MG63 (cell line): Measurements from ENCODE around the gene TENM3. TPM values are rescaled to one million over a fixed set of nuclear protein-coding genes. Genes with fewer than 3 reads are reported as not detected.

Experiments used
- DNase-seq: peaks from one replicate; pipeline ENCODE4 v3.0.0-alpha.2; 2020
- H3K27me3 ChIP-seq: fragments of 250-450 bp; sonication (Bioruptor Pico); 2 replicates; pipeline ENCODE4 v1.5.1; 2020; ENCODE audit warnings: mild to moderate bottlenecking, moderate library complexity
- H3K36me3 ChIP-seq: fragments of 250-450 bp; sonication (Bioruptor Pico); 2 replicates; pipeline ENCODE4 v1.5.1; 2020; ENCODE audit warnings: mild to moderate bottlenecking, moderate library complexity
- H3K4me3 ChIP-seq: fragments of 250-450 bp; sonication (Bioruptor Pico); 2 replicates; pipeline ENCODE4 v1.5.1; 2020; ENCODE audit warnings: mild to moderate bottlenecking, moderate library complexity
- H3K9me3 ChIP-seq: fragments of 250-450 bp; sonication (Bioruptor Pico); 2 replicates; pipeline ENCODE4 v1.5.1; 2020; ENCODE audit warnings: mild to moderate bottlenecking, moderate library complexity
- total RNA-seq: library from RNA; depleted of rRNA; stranded (reverse); fragments of >200 nt; shearing (Covaris generic); gene quantifications from 2 replicates; pipeline ENCODE4 v1.2.3, GENCODE V29; 2014; ENCODE audit warnings: low replicate concordance

TENM3 gene
- total RNA-seq, 1 experiment from 2014 or later: 0.10 TPM

- no peaks in the 10 kb centered on the region for H3K27me3 ChIP-seq
- no peaks in the 10 kb centered on the region for H3K36me3 ChIP-seq
- H3K9me3 ChIP-seq: no peaks in the 10 kb centered on the region
- H3K4me3 ChIP-seq: no peak overlapping the region
- no peak for DNase-seq
Measured at GRCh38 chr4:182513587-182514291, 270.5 kb downstream of the TENM3 start.

DNA sequence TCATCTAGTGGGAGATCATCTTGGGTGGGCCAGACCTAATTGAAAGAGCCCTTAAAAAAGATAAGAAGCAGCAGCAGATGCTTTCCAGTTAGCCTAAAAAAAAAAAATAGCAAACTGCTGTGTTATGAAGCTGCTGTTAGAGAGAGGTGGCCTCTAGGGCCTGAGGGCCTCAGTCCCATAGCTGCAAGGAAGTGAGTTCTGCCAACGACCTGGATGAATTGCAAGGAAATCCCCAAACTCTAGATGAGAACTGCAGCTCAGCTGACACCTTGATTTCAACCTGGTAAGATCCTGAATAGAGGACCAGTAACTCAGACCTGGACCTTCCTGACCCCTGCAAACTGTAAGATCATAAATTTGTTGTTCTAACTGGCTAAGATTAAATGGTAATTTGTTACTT is 275.2 kb downstream of the TENM3 start:
- Histone ChIP-seq H3K9me3 (no peaks in the 10 kb centered on the region), H3K27me3 (no peaks in the 10 kb centered on the region), H3K36me3 (no peaks in the 10 kb centered on the region), H3K4me3 (no peak overlapping the region)
- no peak for DNase-seq

DNA sequence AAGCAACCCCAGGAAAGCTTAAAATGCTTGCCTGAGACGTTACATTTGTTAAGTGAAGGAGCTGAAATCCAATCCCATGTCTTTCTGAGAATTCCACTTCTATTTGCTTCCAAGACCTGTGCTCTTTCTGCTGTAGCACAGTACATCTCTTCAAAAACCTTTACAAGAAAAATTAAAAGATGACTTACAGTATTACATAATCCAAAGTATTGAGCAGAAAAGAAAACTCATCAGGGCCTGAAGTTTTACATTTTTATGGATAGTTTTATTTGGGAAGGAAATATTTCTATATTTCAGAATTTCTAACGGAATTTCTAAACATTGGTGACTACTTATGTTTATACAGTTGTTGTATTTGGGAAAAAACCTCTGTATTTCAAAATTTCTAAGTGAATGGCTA is 276.3 kb downstream of the TENM3 start:
- DNase-seq: no peak
- no peak overlapping the region for H3K4me3 ChIP-seq
- H3K27me3 ChIP-seq: no peaks in the 10 kb centered on the region
- H3K36me3 ChIP-seq: no peaks in the 10 kb centered on the region
- H3K9me3 ChIP-seq: no peaks in the 10 kb centered on the region

DNA sequence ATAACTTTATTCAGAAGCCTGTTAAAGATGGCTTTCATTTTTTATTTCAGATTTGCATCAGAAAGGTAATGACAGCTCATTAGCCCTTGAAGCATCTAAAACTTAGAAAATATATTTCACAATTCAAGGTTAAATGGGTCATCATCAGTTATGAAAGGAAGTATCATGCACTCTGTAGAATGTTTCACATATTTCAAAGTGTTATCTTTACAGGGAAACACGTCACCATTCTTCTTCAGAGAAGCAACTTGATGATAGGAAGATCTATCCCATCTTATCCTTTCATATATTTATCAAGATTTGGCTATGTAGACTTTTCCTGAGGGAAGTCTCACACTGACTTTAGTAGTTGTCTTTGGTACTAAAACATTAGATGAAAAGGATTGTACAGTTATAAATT is 277.8 kb downstream of the TENM3 start:
- no peaks in the 10 kb centered on the region for H3K36me3 ChIP-seq
- H3K27me3 ChIP-seq: no peaks in the 10 kb centered on the region
- H3K4me3 ChIP-seq: no peak overlapping the region
- DNase-seq: no peak
- no peaks in the 10 kb centered on the region for H3K9me3 ChIP-seq

GRCh38 chr4:182528819-182529218 is 285.6 kb downstream of the TENM3 start:
- H3K27me3 ChIP-seq: no peaks in the 10 kb centered on the region
- H3K9me3 ChIP-seq: no peaks in the 10 kb centered on the region
- no peaks in the 10 kb centered on the region for H3K36me3 ChIP-seq
- DNase-seq: no peak
- H3K4me3 ChIP-seq: no peak overlapping the region

DNA sequence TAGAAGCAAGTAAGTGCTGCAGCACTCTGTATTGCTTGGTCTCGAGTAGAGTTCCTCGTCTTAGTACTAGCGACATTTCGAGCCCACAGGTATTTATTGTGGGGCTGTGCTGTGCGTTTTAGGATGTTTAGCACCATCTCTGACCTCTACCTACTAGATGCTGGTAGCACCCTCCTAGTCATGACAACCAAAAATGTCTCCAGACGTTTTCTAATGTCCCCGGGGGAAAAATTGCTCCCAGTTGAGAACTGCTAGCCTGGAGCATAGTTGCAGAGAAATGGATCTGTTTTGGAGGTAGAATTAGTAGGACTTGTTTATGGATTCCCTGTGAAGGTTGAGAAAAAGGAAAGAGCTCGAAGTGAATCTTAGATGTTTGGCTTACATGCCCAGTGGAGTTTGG is 287.2 kb downstream of the TENM3 start:
- Histone ChIP-seq H3K27me3 (no peaks in the 10 kb centered on the region), H3K36me3 (no peaks in the 10 kb centered on the region), H3K9me3 (no peaks in the 10 kb centered on the region), H3K4me3 (no peak overlapping the region)
- no peak for DNase-seq

- H3K27me3 ChIP-seq: no peaks in the 10 kb centered on the region
- no peak overlapping the region for H3K4me3 ChIP-seq
- DNase-seq: no peak
- H3K9me3 ChIP-seq: no peaks in the 10 kb centered on the region
- H3K36me3 ChIP-seq: no peaks in the 10 kb centered on the region
Measured at GRCh38 chr4:182531555-182532162, 288.5 kb downstream of the TENM3 start.

GRCh38 chr4:182532441-182532840 is 289.2 kb downstream of the TENM3 start:
- Histone ChIP-seq H3K36me3 (no peaks in the 10 kb centered on the region), H3K4me3 (no peak overlapping the region), H3K9me3 (no peaks in the 10 kb centered on the region), H3K27me3 (no peaks in the 10 kb centered on the region)
- DNase-seq: no peak

- H3K4me3 ChIP-seq: no peak overlapping the region
- DNase-seq: no peak
- no peaks in the 10 kb centered on the region for H3K27me3 ChIP-seq
- no peaks in the 10 kb centered on the region for H3K9me3 ChIP-seq
- no peaks in the 10 kb centered on the region for H3K36me3 ChIP-seq
Measured at GRCh38 chr4:182533964-182534363, 290.8 kb downstream of the TENM3 start.

GRCh38 chr4:182536221-182536811 is 293.1 kb downstream of the TENM3 start:
- Histone ChIP-seq H3K4me3 (no peak overlapping the region), H3K36me3 (no peaks in the 10 kb centered on the region), H3K27me3 (no peaks in the 10 kb centered on the region), H3K9me3 (no peaks in the 10 kb centered on the region)
- DNase-seq: no peak

DNA sequence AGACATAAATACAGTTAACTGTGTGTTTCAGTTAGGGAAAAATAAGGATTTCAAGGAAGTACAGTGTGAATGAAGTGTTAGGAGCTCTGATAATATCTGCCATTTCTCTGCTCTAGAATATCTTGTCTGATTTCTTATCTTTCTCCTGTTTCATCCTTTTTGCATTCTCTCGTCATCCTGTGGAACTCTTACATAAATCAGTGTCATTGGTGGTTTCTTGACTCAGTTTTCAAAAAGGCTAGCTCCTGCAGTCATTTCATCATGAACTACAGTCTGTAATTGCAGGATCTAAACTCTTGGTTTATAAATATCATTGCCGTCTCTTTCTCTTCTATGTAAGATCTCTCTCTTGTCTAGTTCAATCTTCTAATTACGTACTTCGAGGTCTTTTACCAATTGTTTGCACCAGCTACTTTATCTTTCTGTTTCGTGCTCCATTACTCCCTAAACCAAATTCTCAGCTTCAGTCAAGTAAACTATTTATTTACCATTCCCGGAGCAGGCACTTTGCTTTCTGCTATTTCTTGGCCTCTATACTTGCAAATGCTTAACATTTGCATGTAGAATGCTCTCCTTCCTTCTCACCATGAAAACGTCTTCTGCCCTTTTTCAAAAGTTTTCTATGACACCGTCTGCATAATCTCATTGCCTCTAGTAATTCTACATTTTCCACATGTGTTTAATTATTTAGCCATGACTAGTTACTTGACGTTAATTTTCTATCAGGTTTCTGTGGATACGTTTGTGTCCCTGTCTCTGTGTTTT is 294.0 kb downstream of the TENM3 start:
- Histone ChIP-seq H3K4me3 (no peak overlapping the region), H3K36me3 (no peaks in the 10 kb centered on the region), H3K9me3 (no peaks in the 10 kb centered on the region), H3K27me3 (no peaks in the 10 kb centered on the region)
- no peak for DNase-seq

DNA sequence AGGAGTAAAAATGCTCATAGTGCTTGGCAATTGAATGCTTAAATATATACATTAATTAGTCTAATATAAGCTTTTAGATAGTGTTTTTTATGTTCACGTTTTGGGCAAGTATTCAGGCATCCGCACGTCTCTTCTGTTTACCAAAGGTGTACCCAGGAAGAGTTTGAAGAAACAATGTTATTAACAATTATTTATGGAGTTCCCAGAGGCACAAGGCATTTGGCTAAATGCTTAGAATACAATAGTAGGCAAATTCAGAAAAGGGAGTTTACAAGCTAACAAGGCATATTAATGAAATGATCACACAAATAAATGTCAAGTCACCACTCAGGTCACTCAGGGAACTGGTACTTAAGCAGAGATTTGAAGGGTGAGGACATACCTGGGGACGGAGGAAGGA is 294.8 kb downstream of the TENM3 start:
- no peaks in the 10 kb centered on the region for H3K36me3 ChIP-seq
- no peaks in the 10 kb centered on the region for H3K27me3 ChIP-seq
- no peak overlapping the region for H3K4me3 ChIP-seq
- DNase-seq: no peak
- H3K9me3 ChIP-seq: no peaks in the 10 kb centered on the region

DNA sequence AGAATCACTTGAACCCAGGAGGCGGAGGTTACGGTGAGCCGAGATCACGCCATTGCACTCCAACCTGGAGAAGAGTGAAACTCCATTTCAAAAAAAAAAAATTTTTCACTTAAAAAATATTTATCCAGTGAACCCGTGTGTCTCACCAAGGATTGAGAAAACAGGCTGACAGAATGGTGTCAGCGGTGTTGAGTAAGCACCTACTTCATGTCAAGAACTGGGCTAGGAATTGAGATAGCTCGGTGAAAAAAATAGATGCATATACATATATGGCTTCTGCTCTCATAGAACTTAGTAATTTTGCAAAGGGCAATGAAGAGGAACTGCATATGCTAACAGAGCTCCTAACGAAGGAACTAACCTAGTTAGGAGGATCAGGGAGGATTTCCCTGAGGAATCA is 297.3 kb downstream of the TENM3 start:
- Histone ChIP-seq H3K9me3 (no peaks in the 10 kb centered on the region), H3K4me3 (no peak overlapping the region), H3K27me3 (no peaks in the 10 kb centered on the region), H3K36me3 (no peaks in the 10 kb centered on the region)
- DNase-seq: no peak

GRCh38 chr4:182547435-182547834 is 304.2 kb downstream of the TENM3 start:
- H3K36me3 ChIP-seq: no peaks in the 10 kb centered on the region
- DNase-seq: no peak

DNA sequence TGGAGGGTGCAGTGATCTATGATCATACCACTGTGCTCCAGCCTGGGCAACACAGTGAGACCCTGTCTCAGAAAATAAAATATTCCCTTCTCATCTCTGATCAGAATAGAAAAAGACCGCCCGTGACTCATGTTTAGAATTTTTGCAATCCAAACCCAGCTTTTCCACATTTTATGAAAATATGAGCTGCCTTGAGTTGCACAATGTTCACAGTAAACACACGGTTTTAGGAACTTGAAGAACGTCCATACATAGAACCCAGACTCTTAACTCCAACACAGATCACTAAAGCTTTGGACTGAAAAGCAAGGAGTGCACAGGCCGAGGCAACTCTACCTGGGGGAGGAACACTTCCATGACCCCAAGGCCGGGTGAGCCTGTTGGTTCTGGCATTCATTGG is 305.0 kb downstream of the TENM3 start:
- H3K9me3 ChIP-seq: no peaks in the 10 kb centered on the region
- no peak for DNase-seq
- H3K27me3 ChIP-seq: no peaks in the 10 kb centered on the region
- H3K4me3 ChIP-seq: no peak overlapping the region
- no peaks in the 10 kb centered on the region for H3K36me3 ChIP-seq

More at GRCh38 chr4:182547435-182547834, 304.2 kb downstream of the TENM3 start:
- Histone ChIP-seq H3K9me3 (no peaks in the 10 kb centered on the region), H3K27me3 (no peaks in the 10 kb centered on the region), H3K4me3 (no peak overlapping the region)

DNA sequence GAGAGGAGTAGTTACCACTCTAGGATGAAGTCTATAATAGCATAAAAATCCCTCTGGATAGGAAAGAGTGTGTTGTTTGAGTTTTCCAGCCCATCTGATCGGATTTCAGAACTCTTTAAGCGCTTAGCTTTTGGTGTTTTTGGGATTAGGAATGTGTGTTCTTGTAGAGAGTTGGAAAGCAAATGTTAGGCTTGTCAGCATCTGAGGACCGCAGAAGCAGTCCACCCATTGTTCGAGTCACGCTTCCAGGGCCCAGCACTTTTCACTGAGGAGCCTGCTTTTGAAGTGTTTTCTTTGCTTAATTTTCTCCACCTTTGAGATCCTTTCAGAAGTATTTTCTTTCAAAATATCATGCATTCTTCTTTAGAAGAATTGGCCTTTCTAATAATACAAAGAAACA is 306.2 kb downstream of the TENM3 start:
- H3K9me3 ChIP-seq: no peaks in the 10 kb centered on the region
- no peaks in the 10 kb centered on the region for H3K27me3 ChIP-seq
- no peak overlapping the region for H3K4me3 ChIP-seq
- H3K36me3 ChIP-seq: no peaks in the 10 kb centered on the region
- no peak for DNase-seq

DNA sequence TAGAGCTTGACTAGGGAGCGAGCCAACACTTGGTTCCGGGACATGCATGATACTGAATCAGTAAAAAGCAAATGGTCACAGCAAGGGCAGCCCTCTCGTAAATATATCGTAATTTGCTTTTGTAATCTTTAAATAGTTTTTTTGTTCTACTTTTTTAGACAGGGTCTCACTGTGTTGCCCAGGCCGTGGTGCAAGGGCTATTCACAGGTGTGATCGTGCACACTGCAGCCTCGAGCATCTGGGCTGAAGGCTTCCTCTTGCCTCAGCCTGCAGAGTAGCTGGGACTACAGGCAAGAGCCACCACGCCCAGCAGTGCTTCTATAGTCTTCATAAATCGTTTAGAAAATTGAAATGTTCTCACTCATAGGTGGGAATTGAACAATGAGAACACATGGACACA is 309.7 kb downstream of the TENM3 start:
- H3K27me3 ChIP-seq: no peaks in the 10 kb centered on the region
- no peaks in the 10 kb centered on the region for H3K36me3 ChIP-seq
- no peak for DNase-seq
- no peaks in the 10 kb centered on the region for H3K9me3 ChIP-seq
- no peak overlapping the region for H3K4me3 ChIP-seq
